Loucy (cell line): ENCODE measurements around the gene IQSEC1.

Source experiments
- CTCF ChIP-seq: fragments of 200-600 bp; sonication (generic); conservative IDR thresholded peaks from 2 replicates; pipeline ENCODE4 v1.5.1; 2014; ENCODE audit warnings: mild to moderate bottlenecking, antibody characterized with exemption, low read length
- EZH2phosphoT487 ChIP-seq: fragments of 200-600 bp; IDR thresholded peaks from 2 replicates; pipeline ENCODE4 v1.6.1; 2018; ENCODE audit warnings: antibody characterized with exemption, mild to moderate bottlenecking, moderate library complexity, borderline replicate concordance

- no peak for TF ChIP-seq CTCF
- TF ChIP-seq EZH2phosphoT487 = no peak
These were observed 97.3 kb downstream of the IQSEC1 start for GRCh38 chr3:12975748-12976522.
